Fibroblast of peridontal ligament (primary cell): ENCODE data around the gene C17orf114.
A peak's percentile ranks its signal among the peaks of the same experiment; 100 is the strongest.
"Not testable (repeated sequence)": the region's sequence is repeated elsewhere in the genome, so short reads cannot be mapped to it uniquely, and the experiment has no call there.

Experiments used
- DNase-seq: peaks from one replicate; pipeline ENCODE4 v3.0.0-alpha.2; 2010; ENCODE audit errors: extremely low read depth

The C17orf114 gene

DNA sequence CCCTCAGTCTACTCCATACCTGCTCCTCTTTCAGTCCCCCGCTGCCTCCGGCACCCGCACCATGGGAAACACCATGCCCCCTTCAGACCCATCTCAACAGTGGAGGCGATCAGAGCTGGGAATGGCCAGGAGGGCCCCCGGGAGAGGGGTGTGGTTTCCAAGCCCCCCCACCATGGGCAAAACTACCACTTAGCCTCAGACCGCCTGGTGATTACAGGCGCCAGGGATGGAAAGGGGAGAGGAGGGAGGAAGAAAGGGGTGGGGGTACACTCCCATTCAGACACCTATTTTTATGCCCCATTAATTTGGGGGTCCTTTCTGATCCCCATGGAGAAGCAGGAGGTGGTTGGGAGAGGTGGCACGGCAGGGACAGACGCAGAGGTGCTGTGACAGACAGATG is at the start of gene C17orf114:
TSS of gene C17orf114 (minus strand) at position 101 of the 400 bp plus-strand sequence.
- no peak for DNase-seq

DNA sequence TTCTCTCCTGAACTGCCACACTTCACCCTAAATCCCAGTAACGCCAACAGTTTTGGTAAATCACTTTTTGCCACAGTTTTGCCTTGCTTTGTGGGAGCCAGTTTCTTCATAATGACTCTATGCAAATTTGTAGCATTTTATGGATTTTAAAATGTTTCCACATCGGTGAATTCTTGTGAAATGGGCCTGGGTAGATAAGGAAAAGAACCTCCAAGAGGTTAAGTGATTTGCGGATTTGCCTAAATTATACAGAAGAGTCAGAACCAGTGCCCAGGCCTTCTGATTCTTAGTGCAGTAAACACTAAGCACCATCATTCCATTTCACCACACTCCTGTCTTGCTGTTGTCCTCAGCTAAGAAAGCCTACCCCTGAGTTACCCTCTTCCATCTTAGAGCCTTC is 49.0 kb upstream of the C17orf114 start:
- no peak for DNase-seq

DNA sequence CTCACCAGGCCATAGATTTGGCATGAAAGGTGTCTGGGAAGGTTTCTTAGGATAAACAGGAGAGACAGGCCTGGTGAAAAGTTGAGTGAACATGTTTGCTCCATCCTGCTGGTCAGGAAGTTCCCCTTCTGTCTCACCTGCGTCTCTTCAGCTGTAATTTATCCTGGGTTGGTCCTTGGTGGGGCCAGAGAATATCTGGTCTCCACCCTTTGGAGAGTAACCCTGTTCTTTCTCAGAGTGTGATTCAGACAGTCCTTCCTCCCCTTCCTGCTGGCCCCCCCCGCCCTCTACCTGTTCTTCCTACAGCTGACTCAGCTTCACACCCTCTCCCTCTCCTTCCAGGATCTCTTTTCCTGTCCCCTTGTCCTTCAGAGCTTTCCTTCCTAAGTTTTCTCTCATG is 48.1 kb upstream of the C17orf114 start:
- DNase-seq: no peak

DNA sequence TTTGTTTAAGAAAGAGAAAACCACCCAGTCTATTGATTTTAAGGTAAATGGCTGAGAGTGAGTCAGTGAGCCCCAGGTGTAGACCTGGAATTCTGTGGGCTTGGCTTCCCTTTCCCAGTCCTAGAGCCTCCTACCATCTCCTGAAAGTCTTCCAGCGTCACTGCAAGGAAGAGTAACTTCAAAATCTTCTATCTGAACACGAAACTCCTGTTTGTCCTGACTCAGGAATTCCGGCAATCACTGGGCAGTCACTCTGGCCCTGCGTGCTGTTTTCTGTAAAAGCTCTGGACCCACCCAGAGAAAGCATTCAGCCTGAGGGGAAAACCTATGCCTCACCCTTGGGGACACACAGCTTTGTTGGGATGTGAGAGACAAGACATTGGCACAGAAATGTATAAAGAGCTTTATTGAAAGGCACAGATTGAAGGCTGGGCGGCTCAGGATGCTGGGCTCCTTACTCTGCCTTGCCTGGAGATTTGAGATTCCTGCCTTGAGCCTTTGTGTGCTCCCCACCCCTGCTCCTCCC is 46.9 kb upstream of the C17orf114 start:
- no peak for DNase-seq

DNA sequence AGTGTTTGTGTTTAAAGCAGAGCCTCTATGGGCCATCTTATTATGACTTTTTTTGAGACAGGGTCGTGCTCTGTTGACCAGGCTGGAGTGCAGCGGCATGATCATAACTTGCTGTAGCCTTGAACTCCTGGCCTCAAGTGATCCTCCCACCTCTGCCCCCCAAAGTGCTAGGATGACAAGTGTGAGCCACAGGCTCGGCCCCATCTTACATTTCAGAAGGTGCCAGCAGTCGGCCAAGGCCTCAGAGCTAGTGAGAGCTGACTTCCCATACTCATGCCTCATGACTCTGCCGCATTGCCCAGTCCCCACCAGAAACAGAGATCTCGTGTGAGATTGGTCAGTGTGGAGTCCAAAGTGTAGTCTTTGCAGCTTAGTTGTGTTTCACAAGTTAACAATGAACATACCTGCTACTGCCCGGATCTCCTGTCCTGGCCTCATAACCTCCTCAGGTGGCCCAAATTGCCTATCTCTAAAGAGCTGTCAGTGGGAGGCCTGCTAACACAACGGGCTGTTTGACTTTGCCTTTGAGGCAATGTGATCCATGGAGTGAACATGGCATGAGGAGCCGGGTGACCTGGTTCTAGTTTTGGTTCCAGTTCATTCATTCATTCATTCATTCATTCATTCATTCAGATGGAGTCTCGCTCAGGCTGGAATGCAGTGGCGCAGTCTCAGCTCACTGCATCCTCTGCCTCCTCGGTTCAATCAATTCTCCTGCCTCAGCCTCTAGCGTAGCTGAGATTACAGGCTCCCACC is 44.7 kb upstream of the C17orf114 start:
- no peak for DNase-seq

DNA sequence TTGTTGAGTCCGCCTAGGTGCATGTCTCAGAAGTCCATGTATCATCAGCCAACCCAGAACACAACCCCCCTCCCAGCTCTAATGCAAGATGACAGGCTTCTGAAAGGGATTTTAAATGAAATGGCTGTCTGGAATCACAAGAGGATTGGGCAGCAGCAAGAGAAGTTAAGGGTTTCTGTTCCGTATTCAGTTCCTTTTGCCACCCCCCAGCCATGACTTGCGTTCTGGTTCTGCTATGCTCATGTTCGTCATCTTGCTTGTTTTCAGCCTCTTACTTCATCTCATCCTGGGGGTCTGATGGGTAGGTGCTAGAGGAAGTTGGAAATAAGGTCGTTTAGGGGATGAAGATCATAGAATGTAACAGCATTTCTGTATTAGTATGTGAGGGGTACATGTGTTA is 43.0 kb upstream of the C17orf114 start:
- no peak for DNase-seq

DNA sequence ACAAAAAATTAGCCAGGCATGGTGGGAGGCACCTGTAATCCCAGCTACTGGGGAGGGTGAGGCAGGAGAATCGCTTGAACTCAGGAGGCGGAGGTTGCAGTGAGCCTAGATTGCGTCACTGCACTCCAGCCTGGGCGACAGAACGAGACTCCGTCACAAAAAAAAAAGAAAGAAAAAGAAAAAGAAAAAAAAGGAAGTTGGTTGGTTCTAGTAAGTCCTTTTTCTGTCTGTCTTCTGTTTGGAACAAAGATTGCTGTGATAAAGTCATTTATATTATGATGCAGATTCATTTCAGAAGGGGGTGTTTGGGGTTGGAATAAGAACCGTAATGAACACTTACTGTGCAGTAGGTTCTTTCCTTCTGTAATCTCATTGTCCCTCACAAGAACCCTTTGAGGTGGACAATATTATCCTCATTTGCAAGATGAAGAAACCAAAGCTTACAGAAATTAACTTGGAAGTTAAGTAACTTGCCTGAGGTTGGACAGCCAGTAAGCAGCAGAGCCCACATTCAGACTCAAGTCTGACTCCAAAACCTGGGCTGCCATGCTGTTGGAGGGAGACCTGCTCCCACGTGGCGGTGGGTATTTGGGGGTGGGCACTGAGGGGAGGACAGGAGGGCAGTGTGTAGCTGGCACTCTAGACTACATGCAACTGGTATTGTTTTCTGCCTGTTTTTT is 41.3 kb upstream of the C17orf114 start:
- DNase-seq: no peak

DNA sequence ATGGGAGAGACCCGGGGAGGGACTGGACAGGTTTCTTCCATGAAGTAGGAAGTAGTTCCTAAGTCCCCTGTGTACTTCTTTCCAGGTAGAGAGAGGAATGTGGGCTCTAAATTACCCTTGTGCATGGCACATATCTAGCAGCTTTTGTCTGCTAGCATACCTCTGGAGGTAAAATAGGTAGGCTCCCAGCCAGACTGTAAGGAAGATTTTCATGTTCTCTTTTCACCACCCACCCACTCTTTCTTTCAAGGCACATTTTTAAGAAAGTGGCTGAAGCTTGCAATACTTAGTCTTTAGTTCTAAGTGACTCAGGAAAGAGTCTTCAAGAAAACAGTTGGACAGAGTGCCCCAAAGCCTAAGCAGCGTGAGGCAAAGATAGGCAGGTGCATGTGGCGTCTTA is 40.2 kb upstream of the C17orf114 start:
- no peak for DNase-seq

DNA sequence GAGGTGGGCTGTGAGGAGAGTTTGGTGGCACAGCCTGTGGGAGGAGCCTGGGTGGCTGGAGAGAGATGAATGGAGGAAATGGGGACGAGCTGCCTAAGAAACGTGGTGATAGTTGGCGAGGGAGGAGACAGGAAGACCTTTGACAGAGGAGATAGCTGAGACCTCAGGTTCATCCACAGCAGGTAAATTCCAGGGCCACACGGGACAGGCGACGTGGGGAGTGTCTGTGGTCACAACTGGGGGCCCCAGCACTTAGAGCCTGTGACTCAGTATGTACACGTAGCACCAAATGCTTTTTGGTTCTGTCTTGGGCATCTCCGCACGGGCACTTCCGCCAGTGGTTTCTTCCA is 38.7 kb upstream of the C17orf114 start:
- no peak for DNase-seq

DNA sequence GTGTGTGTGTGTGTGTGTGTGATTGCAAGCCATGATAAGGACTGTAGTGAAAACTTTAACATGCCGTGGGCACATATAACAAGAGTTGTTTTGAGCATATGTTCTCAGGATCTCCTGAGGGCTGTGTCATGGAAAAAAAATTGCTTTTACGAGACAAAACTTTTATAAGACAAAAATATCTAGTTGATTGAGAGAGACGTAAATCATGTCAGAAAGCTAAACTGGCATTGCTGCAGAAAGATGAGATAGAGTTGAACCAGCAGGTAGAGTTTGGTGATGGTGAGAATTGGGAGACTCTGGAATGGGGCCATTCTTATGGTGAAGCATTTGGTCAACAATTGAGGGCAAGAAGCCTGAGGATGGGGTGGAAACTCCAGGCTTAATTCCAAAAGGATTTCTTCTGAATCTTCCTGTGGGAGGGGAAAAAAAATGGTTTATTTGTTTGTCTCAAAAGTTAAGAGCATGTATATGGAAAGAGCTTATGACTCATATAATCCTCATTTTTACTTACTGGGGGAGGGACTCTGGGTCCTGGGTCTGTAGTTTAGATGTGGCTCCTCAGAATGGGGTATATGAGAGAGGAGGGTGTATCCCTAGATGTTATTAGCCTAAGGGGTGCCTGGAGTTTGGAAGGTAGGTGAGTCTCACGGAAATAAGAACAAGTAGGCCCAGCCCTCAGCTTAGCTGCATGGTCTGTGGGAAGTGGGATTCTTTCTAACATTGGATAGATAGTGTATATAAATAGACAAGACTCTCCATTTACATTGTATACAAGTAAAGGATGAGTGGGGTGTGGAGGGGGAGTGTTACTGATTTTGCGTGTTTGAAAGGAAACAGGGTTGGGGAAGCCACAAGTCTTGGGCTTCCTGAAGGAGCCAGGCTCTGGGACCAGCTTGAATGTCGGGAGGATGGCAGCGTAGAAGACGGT is 38.1 kb upstream of the C17orf114 start:
- DNase-seq: peak; percentile 48

DNA sequence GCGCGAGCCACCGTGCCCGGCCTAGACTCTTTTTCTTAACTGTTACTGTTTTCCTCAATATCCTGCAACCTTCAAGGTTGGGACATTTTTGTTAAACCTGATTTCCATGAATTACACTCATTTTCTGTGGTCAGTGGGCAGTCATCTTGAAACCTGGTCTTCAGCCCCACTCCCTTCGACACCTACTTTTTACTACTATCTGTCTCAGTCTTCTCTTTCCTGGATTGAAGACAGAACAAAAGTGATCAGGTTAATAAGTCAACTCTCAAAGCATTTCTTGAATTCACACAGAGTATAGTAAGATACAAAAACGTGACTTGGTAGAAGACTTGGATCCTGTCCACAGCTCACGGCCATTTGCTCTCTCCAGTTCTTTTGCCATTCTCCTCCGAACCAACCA is 37.1 kb upstream of the C17orf114 start:
- DNase-seq: no peak

DNA sequence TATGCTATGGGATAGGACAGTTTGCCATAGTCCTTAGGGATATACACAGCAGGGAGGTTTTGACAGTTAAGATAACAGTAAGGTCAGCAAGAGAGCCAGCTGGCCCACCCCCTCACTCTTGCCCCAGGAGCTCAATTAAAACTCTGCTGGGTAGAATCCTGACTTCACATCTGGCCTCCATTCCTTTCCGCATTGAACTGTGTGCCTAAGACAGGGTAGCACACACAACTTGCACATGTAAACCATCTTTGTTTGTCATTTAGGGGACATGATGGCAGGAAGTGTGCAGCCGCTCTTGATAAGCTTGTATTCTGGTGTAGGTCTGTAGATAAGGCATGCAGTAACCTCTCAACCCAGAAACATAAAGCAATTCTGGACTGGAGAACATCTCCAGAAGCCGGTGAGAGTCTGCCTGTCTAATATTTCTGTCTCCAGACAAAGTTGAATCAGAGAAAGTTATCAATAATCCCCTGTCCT is 36.2 kb upstream of the C17orf114 start:
- no peak for DNase-seq

DNA sequence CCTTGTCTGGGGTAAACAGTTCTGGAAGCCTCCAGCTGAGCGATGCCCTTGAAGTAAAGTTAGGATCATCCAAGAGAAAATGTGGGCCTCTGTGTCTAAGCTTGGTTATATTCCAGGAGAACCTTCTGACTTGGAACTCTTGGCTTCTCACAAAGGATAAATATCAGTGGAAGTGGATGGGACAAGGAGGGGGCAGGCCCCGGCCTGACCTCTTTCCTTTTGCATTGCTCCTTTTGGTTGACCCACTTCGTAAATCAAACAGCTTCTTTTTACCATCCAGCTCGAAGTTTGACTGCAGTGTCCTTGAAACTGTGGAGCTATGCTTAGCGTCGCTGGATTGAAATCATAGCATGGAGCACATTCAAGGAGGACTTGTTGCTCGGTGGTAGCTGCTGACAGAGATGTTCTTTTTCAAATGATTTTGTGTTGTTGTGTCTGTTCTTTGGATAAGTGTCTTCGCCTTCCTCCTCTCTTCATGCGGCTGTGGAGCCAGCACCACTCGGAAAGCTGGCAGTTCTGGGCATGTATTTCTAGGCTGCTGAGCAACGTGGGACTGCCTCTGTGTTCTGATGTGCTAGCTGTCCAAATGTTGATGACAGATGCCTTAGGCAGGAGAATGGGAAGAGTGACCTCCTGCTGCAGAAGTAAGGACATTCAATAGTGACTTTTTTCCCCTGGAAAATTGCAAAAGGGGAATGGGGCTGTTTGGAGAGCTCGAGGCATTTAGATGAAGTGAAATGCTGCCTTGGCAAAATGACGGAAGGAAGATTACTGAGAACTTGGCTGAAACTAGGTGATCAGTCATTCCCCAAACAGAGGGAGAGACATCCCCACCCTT is 35.6 kb upstream of the C17orf114 start:
- DNase-seq: no peak

DNA sequence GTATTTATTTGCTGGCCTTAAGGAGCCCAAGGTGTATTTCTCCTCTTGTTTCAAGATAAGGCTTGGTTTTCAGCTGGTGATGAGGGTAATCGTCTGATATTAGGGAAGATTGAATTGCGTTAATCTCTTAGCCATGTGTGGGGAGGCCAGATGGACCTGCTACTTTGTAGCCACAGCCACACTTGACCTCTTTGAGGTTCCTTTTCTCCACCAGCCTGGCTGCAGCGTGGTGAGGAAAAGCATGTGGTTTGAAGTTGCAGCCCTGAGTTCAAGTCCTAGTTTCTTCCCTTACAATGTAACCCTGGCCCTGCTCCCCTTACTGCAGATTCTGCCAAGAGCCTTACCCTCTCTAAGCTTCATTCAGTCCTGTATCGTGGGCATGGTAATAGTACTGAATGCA is 34.1 kb upstream of the C17orf114 start:
- DNase-seq: no peak

DNA sequence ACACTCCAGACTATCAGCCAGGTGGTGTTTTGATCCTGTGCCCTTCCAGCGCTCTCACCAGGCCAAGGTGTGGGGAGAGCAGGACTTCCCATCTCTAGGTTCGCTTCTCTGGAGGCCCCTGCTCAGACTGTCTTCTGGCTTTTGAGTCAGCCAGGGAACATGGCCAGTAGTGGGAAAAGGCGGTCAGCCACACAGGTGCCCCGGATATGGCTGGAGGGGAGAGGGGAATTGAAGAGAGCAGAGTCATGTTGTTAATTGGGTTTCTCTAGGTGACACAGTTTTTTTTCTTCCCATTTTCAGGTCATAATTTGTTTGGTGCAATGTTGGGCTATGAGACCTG is 32.5 kb upstream of the C17orf114 start:
- no peak for DNase-seq

DNA sequence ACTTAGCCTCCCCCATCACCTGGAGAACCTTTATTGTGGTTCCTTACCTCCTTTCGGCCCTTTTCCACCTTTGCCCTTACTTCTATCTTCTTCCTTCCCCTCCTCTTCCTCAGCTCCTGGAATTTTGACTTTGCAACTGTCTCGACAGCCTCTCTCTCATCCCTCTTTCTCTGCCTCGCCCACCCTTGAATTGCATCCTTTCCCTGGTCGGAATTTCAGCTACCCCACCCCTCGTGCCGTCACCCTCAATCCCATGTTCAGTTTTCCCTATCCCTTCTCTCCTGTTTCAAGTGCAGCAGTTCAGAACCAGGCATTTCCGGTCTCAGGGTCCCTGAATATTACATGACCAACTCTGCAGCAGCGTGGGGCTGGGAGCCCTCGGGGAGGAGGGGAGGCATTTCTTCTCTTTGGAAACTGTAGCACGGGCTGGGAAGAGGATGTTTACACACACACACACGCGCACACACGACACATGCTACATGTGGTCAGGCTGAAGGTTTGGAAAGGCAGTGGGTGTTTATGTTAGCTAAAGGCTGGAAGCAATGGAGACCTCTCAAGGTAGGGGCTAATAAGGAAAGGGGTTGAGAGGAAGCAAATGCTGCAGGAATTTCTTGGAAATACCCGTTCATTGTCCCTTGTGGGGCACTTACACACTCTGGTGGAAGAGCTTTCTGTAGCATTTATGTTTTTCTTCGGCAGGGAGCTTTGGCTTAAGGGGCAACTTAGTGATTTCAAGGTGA is 32.0 kb upstream of the C17orf114 start:
- DNase-seq: peak; percentile 59

DNA sequence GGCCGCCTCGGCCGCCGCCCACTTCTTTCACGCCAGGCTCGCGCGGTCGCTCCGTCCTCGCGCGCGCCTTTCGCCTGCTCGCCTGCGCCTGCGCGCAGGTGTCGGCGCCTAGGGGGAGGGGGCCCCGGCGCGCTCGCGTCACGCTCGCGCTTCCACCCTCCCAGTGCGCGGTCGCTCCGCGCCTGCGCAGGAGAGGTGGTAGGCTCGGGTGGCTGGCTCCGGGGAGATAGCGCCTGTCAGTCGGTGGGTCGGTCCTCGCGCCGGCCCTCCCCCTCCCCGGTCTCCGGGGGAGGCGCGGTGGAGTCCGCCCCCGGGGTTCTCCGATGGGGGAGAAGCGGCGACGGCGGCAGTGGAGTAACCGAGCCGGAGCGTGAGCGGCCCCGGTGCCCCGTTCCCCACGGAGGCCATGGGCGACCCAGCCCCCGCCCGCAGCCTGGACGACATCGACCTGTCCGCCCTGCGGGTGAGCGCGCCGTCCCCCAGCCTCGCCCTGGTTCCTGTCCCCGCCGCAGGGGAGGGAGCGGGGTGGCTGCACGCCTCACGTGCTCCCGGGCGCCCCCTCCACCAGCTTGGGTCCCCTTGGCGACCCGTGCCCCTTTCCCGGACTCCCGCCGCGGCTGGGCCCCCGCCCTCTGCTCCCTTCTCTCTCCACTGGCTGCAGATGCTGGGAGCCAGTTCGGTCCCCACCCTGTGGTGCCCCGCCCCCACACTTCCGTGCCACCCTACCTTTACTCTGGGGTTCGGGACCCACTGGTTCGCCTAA is 31.2 kb upstream of the C17orf114 start, which contains the start of gene MINK1:
TSS of gene MINK1 (plus strand) at position 163 of the 763 bp plus-strand sequence. CDS start at position 407, 244 bp downstream.
- peak; percentile 90 for DNase-seq

DNA sequence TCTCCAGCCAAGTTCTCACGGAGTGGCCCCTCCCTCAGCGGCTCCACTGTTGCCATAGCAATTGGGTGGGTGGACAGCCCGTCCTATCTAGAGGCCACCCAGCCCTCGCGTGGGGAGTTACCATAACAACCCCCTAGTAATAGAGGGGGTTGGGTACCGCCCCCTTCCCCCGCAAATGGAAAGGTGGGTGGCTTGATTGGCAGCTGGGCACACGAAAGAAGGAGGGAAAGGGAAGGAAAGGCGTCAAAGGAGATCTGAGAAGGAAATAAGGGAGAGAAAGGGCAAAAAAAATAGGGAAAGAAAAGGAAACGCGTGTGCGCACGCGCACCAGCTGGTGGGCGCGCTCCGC is 30.7 kb upstream of the C17orf114 start:
- DNase-seq: not testable (repeated sequence)

DNA sequence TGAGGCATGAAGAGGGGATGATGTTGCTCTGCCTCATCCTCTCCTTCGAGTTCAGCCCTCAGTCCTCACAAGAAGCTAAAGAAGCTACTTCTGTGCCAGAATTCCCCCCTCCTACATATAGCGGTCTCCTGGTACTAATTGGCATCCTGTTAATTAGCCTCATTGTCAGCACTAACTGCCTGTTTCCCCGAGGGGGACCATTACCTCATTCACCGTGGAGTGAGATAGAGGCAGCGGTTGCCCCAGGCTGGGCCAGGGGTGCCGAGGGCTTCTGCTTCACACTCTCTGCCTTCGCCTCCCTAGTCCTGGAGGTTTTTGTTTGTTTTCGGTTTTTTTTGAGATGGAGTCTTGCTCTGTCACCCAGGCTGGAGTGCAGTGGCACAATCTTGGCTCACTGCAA is 25.3 kb upstream of the C17orf114 start:
- DNase-seq: no peak
